Fibroblast of mammary gland (primary cell): ENCODE results near the gene BMAL1.

Source experiments
- DNase-seq: peaks from one replicate; pipeline ENCODE4 v3.0.0-alpha.2; 2010; ENCODE audit warnings: low read depth
- H3K4me3 ChIP-seq: 2 replicates; pipeline ENCODE4 v1.5.1; 2011; ENCODE audit warnings: low read depth, mild to moderate bottlenecking, low read length, moderate library complexity; ENCODE audit not compliant: control insufficient read depth
- CTCF ChIP-seq: conservative IDR thresholded peaks from 2 replicates; pipeline ENCODE4 v1.5.1; 2011; ENCODE audit warnings: low read depth, low read length, inconsistent platforms; ENCODE audit not compliant: control insufficient read depth, insufficient read depth

The BMAL1 gene

DNA sequence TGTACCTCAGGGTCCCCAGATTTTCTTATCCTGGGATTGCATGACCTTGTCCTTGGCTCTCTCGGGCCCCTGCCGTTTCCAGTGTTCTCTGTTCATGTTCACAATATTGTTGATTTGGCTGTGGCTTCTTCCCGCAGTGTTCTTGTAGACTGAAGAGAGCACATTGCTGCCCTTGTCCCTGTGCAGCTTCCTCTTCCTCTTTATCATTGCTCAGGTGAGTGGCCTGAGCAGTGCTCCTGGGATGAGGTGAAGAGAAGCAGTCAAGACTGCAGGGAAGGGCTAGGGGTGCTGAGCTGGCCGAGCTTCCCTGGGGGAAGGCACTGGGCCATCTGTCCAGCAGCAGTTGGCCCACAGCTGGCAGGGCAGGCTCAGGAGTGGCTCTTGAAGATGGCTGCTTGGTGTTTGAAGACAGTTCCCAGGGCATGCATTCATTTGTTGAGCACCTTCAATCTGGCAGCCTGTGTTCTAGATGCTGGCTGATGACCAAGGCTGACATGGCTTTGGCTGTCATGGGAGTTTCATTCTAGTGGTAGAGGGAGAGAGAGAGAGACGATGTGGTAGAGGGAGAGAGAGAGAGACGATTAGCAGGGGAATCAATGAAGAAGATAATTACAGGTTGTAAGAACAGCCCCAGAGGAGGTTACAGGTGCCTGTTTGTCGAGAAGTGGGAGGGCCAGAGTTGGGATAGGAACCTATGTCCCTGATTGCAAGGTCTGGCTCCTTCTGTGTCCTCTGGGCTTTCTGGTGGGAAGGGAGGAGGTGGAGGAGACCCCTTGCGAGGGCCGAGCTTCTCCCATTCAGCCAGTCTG is 17.4 kb downstream of the BMAL1 start:
- TF ChIP-seq CTCF = no peak
- DNase-seq = no peak
- no peak overlapping the region for H3K4me3 ChIP-seq

DNA sequence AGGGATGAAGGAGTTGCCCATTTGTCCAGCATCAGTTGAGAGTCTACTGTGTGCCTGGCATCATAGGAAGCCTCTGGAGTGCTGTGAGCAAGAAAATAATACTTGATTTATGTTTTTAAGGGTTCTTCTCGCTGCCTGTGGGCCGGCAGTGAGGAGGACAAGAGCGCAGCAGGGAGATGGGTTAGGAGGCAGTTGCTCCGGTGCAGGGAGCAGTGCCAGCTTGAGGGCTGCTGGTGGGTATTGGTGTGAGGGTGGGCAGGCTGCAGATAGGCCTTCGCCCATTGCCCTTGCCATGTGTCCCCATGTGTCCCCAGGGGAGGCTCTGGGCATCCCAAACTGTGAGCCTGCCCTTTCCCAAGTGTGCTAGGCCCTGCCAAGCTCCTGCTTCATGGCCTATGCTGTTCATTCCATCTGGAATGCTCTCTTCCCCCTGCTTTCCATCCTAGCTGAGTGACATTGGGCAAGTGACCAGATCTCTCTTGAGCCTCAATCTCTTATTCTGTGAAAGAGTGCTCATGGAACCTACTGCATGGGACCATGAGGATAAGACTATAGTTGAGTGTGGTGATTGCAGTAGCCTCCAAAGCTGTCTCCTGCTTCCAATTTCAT is 19.8 kb downstream of the BMAL1 start:
- no peak overlapping the region for H3K4me3 ChIP-seq
- DNase-seq = no peak
- TF ChIP-seq CTCF = no peak

DNA sequence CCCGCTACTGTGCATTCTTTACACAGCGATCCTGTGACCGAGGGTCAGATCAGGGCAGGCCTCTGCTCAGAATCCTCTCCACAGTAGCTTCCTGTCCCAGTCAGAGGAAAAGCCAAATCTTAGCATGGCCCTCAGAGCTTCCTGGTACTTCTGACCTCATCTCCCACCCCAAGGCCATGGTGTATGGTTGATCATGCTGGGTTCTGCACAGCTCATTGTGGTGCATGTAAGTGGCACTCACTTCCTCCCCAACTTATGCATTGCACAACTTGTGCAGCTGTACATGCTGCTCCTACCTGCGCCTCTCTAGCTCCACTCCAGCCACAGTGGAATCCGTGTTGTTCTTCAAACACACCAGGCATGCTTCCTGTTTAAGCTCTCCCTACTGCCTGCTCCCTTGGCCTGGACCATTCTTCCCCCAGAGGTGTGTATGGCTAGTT is 20.3 kb downstream of the BMAL1 start:
- H3K4me3 ChIP-seq = no peak overlapping the region
- no peak for DNase-seq
- no peak for TF ChIP-seq CTCF

DNA sequence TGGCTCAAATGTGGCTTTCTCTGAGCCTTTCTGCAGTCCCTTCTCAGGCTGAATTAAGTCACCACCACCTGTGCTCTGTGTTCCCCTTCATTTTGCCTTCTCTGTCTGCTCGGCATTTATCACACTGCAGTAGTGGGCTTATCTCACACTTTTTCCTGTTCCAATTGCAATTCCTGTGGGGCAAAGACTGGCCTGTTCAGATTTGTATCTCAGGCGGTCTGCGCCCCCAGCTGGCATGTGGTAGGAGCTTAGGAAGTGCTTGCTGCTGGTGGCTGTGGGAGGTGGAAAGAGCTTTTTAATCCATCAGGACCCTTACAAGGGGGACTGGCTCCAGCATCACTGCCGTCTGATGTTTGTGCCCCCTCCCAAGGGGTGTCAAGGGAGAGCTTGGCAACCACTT is 21.2 kb downstream of the BMAL1 start:
- no peak overlapping the region for H3K4me3 ChIP-seq
- DNase-seq = no peak
- no peak for TF ChIP-seq CTCF

DNA sequence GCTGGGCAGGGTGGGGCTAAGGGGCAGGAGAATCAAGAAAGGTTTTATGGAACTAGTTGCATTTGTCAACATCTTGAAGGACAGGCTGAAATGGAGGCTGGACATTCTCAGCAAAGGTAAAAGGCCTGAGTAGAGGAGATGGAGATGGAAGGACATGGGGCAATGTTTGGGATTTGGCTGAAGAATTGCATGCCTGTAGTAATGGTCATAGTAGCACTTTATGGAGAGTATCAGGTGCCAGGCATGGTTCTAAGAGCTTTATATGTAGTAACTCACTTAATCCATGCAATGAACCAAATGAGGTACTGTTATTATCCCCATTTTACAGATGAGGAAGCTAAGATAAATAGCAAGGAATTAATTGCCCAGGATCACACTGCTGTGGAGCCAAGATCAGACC is 23.9 kb downstream of the BMAL1 start:
- H3K4me3 ChIP-seq = no peak overlapping the region
- no peak for TF ChIP-seq CTCF
- no peak for DNase-seq

- no peak for TF ChIP-seq CTCF
Observed at GRCh38 chr11:13302420-13302958, 24.9 kb downstream of the BMAL1 start.

More at GRCh38 chr11:13302420-13302958, 24.9 kb downstream of the BMAL1 start:
- no peak overlapping the region for H3K4me3 ChIP-seq
- no peak for DNase-seq
